ENCODE results near the gene HASPIN.

HASPIN gene

DNA sequence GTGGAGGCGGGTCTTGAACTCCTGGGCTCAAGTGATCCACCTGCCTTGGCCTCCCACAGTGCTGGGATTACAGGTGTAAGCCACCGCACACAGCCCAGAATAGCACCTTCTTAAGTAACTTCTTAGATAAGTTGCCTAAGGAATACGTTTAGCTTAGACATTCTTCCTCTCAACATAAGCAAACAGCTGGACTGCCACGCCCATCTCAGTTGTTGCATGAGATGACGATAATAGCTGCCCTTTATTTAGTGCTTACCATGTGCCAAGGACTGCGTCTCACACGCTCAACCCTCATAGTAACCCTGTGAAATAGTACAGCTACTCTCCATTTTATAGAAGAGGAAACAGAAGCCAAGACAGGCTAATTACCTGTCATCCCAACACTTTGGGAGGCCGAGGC, 11.8 kb downstream of the HASPIN start:
- DNase-seq (ENCODE audit: low read depth in 2 of 2) = no peak

DNA sequence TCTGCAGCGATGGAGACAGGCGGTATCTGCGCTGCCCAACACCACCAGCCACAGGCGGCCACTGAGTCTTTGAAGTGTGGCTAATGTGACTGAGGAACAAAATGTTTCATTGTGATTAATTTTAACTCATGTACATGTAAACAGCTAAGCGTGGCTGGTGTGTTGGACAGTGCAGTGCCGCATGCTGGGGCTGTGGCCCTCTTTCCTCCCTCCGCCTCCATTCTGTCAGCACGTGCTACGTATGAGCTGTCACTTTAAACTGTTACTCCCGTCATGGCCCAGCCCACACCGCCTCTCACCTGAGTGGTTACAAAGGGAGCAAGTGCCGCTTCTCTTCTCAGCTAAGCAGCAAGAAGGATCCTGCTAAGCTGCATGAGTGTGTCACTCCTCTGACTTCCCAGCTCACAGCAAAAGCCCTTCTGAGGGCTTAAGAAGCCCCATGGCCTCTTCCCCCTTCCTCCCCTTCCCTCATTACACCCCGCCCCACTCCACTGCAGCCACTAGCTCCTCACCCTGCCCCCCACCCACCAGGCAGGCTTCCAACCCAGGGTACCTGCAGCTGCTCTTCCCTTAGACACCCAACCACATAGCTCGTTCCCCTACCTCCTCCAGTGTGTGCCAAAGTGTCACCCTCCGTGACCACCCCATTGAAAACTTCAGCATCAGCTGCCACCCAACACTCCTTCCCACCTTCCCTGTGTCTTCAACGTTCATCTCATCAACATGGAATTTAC, 15.0 kb downstream of the HASPIN start:
- no peak for DNase-seq (ENCODE audit: low read depth in 2 of 2)

DNA sequence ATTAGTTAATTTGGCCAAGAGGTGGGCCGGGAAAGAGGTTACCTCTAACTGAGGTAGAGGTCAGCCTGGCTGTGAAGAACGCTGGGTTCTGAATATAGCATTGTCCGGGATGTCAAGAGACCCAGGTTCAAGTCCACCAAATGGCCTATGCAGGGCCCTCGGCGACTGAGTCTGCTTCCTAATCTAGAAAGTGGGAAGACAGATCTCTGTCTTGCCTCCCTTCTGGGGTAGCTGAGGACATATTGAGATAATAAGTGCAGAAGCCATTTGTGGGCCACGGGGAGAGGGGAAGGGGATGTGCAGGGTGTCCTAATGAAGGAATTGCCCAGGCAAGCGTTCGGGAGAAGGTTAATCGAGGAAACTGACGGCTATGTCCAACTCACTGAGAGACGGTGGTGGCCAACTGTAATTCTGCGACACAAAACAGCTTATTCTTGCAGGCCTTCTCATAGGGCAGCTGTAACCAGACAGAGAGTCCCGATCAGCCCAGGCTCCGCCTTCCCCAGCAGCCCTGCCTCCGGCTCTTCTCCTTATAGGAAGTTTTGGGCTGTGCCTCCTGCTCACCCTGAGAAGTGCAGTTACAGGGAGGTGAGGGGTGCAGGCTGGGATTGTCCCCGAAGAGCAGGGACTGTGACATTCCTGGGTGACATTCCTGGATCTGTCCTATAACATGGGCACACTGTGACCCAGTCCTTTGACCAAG, 15.9 kb downstream of the HASPIN start:
- DNase-seq (ENCODE audit: low read depth in 2 of 2) = no peak

DNA sequence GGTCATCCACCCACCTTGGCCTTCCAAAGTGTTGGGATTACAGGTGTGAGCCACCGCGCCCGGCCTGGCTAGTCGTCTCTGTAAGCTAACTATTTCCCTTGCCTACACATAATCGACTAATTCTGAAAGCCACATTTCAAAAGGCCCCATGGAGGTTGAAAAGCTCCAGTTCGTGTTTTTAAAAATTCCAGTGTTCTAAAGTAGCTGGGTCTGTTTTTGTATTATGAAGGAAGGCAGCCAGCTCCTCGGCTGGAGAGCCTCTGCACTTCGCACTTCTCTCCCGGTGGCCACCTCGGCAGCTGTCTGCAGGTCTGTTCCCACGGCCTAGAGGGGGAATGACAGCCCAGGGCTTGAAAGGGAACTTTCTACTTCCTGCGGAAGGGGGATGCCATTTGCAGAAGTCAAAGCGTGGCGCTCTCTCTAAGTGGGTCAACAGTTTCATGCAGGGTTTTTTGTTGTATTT, 16.9 kb downstream of the HASPIN start:
- DNase-seq (ENCODE audit: low read depth in 2 of 2) = no peak

DNA sequence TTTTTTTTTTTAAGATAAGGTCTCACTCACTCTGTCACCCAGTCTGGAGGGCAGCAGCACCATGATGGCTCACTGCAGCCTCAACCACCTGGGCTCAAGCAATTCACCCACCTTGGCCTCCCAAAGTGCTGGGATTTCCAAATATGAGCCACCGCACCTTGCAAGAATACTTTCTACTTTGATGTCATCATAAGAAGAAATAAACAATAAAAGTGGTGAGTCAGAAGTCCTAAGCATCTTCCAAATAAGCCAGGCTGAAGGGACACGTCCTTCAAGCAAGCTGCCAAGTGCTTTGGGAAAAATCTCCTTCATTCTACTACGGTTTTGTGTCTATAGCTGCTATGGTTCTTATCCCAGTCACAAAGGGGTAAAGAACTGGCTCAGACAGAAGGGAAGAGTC, 20.3 kb downstream of the HASPIN start:
- DNase-seq (ENCODE audit: low read depth in 2 of 2) = no peak

DNA sequence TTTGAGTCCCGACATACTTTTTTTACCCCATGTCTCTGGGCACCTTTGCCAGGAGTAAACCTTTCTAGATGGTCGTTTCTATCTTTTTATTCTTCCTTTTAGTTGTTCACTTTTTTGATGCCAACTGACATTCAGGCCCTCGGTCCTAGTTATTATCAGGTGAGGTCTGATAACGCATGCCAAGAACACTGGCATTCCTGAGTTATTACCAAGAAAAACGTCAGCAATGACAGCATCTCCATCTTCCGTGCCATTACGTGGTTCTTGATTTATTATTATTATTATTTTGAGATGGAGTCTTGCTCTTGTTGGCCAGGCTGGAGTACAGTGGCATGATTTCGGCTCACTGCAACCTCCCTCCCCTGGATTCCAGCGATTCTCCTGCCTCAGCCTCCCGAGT, 21.4 kb downstream of the HASPIN start:
- DNase-seq (ENCODE audit: low read depth in 2 of 2) = no peak

DNA sequence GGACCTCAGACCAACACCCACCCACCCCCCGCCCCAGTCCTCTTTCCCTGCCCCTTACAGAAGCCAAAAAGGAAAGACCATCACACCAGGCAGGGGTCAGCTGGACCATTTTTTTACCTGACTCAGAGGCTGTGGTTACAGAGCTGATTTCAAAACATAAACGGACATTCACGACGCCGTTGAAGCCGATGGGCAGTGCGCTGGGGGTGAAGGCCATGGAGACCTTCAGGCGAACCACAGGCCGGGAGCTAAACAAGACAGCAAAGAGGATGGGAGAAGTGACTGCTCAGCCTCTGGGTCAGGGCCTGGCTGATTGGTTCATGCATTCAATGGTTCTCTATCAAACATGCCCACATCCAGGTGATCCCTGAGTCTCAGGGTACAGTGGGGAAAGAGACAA, 24.1 kb downstream of the HASPIN start:
- DNase-seq (ENCODE audit: low read depth in 2 of 2) = no peak

DNA sequence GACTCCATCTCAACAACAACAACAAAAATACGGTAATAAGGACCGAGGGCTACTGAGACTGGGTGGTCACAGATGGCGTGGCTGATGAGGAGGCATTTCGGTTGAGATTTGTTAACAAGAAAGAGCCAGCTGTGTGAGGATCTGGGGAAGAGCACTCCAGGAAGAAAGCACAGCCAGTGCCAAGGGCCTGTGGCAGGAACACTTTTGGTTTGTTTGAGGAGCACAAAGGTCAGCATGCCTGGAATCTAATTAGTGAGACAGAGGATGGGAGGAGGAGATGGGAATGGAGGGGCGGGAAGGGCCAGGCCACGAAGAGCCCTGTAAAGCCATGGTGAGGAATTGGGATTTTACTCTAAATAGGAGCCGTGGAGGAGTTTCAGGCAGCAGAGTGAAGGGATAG, 24.9 kb downstream of the HASPIN start:
- DNase-seq (ENCODE audit: low read depth in 2 of 2) = no peak

DNA sequence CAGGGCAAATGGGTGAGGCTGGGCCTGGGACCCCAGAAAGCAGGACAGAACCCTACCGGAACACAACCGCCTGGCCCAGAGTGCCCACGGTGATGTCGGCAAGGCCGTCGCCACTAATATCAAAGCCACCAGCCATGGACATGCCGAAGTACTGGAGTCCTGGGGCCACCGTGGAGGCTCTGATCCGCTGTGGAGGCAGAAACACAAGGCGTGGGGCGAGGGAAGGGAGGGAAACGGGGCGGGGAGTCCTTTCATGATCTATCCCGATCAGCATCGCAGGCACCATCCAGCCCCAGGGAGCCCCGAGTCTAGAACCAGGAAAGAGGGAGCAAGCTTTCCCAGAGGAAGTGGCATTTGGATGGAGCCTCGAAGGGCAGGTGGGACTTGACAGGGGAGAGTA, 26.6 kb downstream of the HASPIN start:
- no peak for DNase-seq (ENCODE audit: low read depth in 2 of 2)

DNA sequence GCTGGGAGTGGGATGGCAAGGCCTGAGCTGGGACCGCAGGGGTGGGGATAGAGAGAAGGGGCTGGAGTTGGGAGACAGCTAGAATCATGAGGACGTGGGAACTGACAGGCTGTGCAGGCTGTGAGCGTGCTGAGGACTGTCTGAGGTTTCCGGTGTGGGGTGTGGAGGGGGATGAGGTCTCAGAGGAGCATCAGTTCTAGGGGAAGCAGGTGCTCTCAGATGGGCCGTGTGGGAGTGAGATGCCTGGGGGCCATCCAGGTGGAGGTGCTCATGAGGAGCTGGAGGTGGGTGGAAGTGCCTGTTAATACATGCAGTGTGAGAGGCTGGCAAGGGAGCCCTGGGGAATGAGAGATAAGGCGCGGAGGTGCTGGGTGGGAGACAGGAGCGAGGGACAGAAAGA, 27.2 kb downstream of the HASPIN start:
- no peak for DNase-seq (ENCODE audit: low read depth in 2 of 2)

DNA sequence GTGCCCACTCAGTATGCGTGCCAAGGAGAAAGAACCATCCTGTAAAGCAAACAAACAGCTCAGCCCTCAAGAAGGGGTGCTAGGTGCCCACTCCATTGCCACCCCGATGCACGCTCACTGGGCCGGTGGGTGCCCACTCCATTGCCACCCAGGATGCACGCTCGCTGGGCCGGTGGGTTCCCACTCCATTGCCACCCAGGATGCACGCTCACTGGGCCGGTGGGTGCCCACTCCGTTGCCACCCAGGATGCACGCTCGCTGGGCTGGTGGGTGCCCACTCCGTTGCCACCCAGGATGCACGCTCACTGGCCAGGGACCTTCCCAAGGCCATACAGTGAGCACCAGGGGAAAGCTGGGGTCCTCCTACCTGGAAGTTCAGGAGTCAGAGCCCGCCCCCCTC, 28.1 kb downstream of the HASPIN start:
- no peak for DNase-seq (ENCODE audit: low read depth in 2 of 2)

DNA sequence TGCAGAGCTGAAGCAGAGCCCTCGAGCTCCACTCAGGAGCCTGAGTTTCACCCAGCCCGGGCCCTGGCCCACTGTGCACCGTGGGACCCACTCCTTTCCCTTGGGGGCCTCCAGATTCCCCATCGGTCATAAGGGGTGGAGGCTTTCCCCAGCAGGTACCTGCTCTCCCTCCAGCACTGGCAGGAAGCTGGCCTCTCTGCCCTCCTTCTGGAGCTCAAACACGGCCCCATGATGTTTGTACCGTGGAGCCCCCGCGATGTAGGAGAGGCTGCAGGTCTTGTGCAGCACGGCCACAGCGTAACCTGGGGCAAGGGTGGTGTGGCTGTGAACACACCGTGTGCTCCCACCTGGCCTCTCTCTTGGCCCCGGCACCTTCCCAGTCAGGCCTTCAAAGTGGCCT, 29.9 kb downstream of the HASPIN start:
- DNase-seq (ENCODE audit: low read depth in 2 of 2) = no peak

DNA sequence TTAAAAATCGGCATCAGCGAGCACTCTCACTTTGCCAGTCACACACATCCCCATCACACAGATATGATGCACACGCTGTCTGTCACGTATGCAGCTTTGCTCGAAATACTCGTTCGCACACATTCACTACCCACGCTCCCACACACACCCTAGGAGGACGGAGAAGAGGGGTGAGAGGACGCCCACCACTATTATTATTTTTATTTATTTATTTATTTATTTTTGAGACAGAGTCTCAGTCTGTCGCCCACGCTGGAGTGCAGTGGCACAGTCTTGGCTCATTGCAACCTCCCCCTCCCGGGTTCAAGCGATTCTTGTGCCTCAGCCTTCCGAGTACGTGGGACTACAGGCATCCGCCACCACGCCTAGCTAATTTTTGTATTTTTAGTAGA, 30.4 kb downstream of the HASPIN start:
- no peak for DNase-seq (ENCODE audit: low read depth in 2 of 2)

DNA sequence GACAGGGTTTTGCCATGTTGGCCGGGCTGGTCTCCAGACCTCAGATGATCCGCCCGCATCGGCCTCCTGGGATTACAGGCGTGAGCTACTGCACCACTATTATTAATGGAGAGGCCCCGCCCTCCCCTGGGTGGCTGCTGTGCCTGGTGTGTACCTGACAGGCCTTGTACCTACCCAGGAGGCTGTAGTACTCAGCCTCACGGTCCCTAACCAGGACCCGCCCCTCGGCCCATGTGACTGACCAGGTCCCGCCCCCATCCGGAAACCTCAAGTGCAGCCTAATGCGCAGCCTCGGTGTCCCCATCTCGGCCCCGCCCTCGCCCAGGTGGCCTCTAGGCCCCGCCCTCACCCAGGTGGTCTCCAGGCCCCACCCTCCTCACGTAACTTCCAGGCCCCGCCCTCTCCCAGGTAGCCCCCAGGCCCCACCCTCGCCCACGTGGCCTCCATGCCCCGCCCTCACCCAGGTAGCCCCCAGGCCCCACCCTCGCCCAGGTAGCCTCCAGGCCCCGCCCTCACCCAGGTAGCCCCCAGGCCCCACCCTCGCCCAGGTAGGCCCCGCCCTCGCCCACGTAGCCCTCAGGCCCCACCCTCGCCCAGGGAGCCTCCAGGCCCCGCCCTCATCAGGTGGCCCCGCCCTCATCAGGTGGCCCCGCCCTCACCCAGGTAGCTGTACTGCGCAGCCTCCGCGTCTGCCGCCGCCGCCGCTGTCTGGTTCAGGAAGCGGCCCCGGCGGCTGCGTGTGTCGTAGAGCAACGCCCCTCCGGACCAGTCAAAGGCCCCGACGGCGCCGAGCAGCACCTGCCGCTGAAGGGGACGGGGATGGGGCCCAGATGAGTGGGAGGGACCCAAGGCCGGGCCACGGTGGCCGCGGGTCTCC, 31.0 kb downstream of the HASPIN start:
- no peak for DNase-seq (ENCODE audit: low read depth in 2 of 2)

DNA sequence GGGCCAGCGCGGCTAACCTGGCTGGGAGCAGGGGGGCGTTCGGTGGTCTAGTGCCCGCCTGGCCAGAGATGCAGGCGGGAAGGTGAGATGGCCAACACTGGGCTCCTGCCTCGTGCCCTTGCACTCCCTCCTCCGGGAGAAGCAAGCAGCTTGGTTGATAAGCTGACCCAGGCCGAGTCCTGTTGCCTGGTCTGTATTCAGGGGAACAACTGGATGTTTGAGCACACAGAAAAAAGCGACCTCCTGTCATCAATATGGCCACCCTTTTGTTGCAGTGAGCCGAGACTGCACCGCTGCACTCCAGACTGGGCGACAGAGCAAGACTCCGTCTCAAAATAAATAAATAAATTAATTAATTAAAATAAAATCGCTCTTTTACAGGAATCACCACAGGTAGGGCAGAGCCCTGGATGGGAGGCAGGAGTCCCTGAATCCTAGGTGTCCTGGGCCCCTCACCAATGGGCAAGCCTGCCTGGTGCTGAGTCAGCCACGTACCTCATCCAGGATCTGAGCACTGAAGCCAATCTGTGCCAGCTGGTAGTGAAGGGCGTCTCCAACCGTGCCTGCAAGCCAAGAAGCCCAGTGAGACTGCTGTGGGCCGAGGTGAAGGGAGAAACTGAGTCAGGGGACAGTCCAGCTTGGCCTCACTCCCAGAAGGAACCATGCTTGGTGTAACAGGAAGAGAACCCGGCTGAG, 31.8 kb downstream of the HASPIN start:
- no peak for DNase-seq (ENCODE audit: low read depth in 2 of 2)

DNA sequence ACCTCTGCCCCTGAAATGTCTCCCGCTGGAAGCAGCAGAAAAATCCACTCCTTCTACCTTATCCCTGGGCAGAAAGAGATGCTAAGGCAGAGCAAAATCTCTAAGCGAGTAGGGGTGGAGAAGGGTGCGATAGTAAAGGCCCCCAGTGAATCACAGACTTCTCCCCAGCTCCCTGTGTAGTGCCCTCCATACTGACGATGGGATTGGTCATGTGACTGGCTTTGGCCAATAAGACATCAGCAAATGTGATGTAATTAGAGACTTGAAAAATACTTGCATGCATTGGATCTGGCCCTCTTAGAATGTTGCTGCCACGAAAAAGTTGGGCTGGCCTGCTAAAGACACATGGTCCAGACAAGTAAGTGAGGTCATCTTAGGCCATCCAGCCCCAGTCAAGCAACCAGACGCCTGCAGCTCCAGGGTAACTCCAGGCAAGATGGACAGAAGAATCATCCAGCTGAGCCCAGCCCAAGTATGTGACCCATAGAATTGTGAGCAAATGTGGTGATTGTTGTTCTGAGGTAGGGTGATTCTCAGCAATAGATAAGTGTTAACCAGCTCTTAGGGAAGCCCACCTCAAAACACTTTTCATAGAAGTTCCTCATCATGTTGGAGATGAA, 36.0 kb downstream of the HASPIN start:
- no peak for DNase-seq (ENCODE audit: low read depth in 2 of 2)

DNA sequence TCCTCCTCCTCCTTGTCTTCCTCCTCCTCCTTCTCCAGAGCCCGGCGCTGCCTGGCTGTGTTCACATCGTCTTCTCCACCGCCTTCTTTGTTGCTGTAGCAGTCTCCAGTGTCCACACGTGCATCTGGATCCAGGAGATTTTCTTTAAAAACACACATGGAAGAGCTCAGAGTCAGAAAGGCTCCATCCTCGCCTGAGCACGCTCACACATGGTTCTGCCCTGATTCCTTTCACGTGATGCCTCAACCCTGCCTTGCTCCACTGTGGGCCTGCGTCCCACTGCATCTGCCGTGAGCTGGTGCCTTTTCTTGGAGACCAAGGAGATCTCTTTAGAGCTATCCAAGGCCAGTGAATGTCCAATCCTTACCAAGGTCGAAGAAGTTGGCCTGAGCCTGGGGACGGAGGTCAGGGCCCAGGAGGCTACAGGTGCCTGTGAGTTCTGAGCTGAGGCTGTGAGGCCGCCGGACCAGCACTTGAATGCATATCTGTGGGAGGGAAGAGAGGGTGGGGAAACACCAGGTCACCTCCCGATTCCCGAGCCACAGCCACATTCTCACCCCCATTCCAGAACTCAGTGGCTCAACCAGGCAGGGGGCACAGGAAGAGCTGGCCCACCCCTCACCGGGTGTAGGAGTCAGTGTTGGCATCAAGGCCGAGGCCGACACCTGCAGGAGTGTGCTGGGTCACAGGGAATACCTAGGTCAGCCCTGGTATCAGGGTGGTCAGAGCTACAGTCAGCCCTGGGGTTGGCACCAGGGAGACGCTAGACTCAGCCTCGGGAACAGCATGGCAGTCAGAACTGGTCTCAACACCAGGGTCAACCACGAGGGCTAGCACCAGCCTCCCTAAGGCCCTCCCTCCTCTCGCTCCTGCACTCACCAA, 37.6 kb downstream of the HASPIN start:
- DNase-seq (ENCODE audit: low read depth in 2 of 2) = no peak

DNA sequence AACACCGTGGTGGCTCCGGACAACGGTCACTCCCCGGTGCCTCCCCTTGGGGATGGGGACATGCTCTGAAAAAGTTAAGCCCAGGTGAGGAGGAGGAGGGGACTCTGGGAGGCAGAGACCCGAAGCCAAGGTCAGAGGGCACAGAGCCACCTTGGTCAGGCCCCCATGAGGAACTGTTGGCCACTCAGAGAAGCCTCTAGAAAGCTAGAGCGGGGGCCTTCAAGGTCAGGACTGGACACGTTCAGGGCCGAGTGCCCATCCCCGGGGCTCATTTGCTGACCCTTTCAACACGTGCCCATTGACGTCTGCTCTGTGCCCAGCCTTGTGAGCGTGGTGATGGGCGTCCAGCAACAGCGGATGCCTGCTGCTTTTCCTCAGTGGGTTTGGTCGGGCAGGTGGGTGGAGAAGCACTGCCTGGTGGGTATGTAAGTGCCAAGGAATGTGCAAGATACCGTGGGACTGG, 38.2 kb downstream of the HASPIN start:
- DNase-seq (ENCODE audit: low read depth in 2 of 2) = no peak

DNA sequence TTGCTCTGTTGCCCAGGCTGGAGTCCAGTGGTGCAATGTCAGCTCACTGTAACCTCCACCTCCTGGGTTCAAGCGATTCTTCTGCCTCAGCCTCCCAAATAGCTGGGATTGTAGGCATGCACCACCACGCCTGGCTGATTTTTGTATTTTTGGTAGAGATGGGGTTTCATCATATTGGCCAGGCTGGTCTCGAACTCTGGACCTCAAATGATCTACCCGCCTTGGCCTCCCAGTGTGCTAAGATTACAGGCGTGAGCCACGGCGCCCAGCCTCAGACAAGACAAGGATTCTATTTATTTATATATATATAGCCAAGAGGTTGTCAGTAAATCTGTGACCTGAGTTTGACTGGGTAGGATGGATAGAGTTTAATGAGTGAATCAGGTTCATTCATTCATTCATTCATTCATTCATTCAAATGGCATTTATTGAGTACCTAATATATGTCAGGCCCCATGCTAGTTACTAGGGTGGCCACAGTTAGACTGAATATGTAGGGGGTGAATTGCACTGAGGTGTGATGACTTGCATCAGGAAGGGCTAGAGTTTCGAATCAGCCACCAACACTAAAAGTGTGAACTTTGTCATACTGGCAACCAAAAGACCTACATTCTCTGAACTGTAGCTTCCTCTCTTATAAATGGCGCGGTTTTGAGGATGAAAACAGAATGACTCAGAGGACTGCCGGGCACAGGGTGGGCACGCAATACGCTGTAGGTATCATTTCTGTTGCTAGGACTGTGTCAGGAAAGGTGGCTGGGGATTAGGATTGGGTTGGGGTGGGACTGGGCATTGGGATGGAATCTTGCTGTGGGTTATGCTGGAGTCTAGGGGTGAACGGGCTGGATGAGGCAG, 39.4 kb downstream of the HASPIN start:
- DNase-seq (ENCODE audit: low read depth in 2 of 2) = no peak

All from fibroblast of skin of left biceps (primary cell).